Pancreas (tissue), 10 donors: ENCODE measurements around the gene SF3A1. TPM values are rescaled to one million over a fixed set of nuclear protein-coding genes. Genes with fewer than 3 reads are reported as not detected.

Experiments used
- ATAC-seq, 4 donors: fragments of 200-7000 bp; cut with Tn5 transposase; one replicate each; pipeline versions ENCODE4 v1.8.0 to v1.9.1; 2020; ENCODE audit warnings: mild to moderate bottlenecking in 4 of 4, moderate library complexity in 4 of 4
- DNase-seq, 6 donors: peaks; one replicate each; pipeline ENCODE4 v3.0.0-alpha.2; 2020
- FAIRE-seq: peaks from 2 replicates; lab custom pipeline; 2012; peaks lifted over from hg19 to GRCh38; lab: Jason Lieb, UNC
- H3K27ac ChIP-seq, 4 donors: fragments of 200-600 bp; sonication (generic); 1 replicate in 3 of 4; 2 replicates in 1 of 4; pipeline versions ENCODE4 v1.5.0 to v1.8.0; 2020
- H3K27me3 ChIP-seq, 4 donors: fragments of 200-600 bp; one replicate each; pipeline ENCODE4 v1.8.0; 2021
- H3K36me3 ChIP-seq, 3 donors: fragments of 200-600 bp; sonication (generic) in 1 of 3; one replicate each; pipeline versions ENCODE4 v1.5.0 to v1.8.0; 2020 to 2021
- H3K4me1 ChIP-seq, 3 donors: fragments of 200-600 bp; one replicate each; pipeline ENCODE4 v1.8.0; 2021
- H3K4me3 ChIP-seq, 4 donors: fragments of 200-600 bp; sonication (generic) in 2 of 4; one replicate each; pipeline versions ENCODE4 v1.5.0 to v1.8.0; 2020 to 2021
- H3K9me3 ChIP-seq, 4 donors: fragments of 200-600 bp; one replicate each; pipeline ENCODE4 v1.8.0; 2021
- CTCF ChIP-seq, 4 donors: fragments of 200-600 bp; sonication (generic) in 3 of 4; IDR thresholded peaks; one replicate each; pipeline versions ENCODE4 v1.5.0 to v1.8.0; 2021; ENCODE audit warnings: antibody characterized with exemption in 4 of 4
- WGBS, 2 donors: extraction: QIAGEN DNeasy Blood & Tissue Kit; methylation state at CpG; one replicate each; pipeline ENCODE4 v1.1.7; 2013; 5-methylcytosine and 5-hydroxymethylcytosine counted together
- intact Hi-C, 3 donors: fragments of 100-400 bp; cut with DNase I; formaldehyde crosslinking; loops; one replicate each; pipeline versions ENCODE4 v1.11.1 to v1.14.2; 2022
- polyA plus RNA-seq, 2 donors: library from polyadenylated mRNA; stranded (reverse); fragments of 200-250 nt; gene quantifications; one replicate each; pipeline ENCODE4 v1.2.3, GENCODE V29; 2013
- total RNA-seq, 6 donors: library from RNA; stranded (reverse); fragmentation: NEBNext Ultra II Directional in 4 of 6; extraction: Animal tissue kit (Norgen Biotek cat#: 25700) in 4 of 6; gene quantifications; one replicate each; pipeline versions ENCODE4 v1.2.1 to v1.2.4, GENCODE V29; 2021 to 2023
- donor health status: healthy with polysubstance abuse.
- donor health status: DM: no; HTN: no; CAD: no; lungs with moderate emphysema.
- donor health status: DM: no; HTN: no; CAD: no.
- donor health status: control.
- donor health status: control.
- donor health status: Bipolar disorder and iron deficiency.
- donor health status: DM: yes; HTN: yes; CAD: no.
- donor health status: DM: no; HTN: no; CAD: no.
- donor health status: DM: no; HTN: no; CAD: no.
- donor health status: DM: yes; HTN: yes; CAD: no.

Gene SF3A1
- total and polyA plus RNA-seq, 8 donors, result 19.2 to 102 (median 85.8) TPM

GRCh38 chr22:30397656-30398635, 41.3 kb upstream of the SF3A1 start:
- Histone ChIP-seq H3K9me3 (no peaks in the 10 kb centered on the region), H3K4me1 (peaks cover 0 to 5% (median 0%) of the 10 kb centered on the region in 3 donors), H3K36me3 (no peaks in the 10 kb centered on the region), H3K27ac (no peak overlapping the region), H3K27me3 (no peaks in the 10 kb centered on the region), H3K4me3 (peak overlapping the region in 3 of 4 donors; percentile 33 to 72 (median 63))
- FAIRE-seq (no peak), DNase-seq (no peak), ATAC-seq (peak in 1 of 4 donors; percentile 4)
- WGBS, 2 donors, result 24 to 26% methylated on average over 11 of the region's 11 CpGs
- TF ChIP-seq CTCF (IDR thresholded peaks at IDR 0.05), result no peak
- intact Hi-C loops, result no loop called here

- Histone ChIP-seq H3K27ac (peak within 1 kb of the TSS in 2 of 4 donors; percentile 5 to 39), H3K9me3 (no peaks in the 10 kb centered on the region), H3K27me3 (no peaks in the 10 kb centered on the region), H3K4me1 (peaks cover 0 to 5% (median 0%) of the 10 kb centered on the region in 3 donors), H3K4me3 (peak within 1 kb of the TSS; percentile 33 to 72 (median 64)), H3K36me3 (no peaks in the 10 kb centered on the region)
- DNase-seq (peak; percentile 51 to 88 (median 68)), FAIRE-seq (no peak), ATAC-seq (peak; percentile 79 to 93 (median 88))
- no peak for TF ChIP-seq CTCF (IDR thresholded peaks at IDR 0.05)
- intact Hi-C loops, result no loop called here
- 0 to 1% methylated on average over 49 to 56 of the region's 56 CpGs for WGBS, 2 donors
Measured at GRCh38 chr22:30396871-30397655, 40.4 kb upstream of the SF3A1 start, which contains the start of gene SEC14L2. SEC14L2 (plus strand) TSS chr22:30397018; CDS start chr22:30397117, 99 bp downstream.

- Histone ChIP-seq H3K4me3 (no peak overlapping the region), H3K9me3 (no peaks in the 10 kb centered on the region), H3K4me1 (peaks cover 0 to 5% (median 0%) of the 10 kb centered on the region in 3 donors), H3K36me3 (no peaks in the 10 kb centered on the region), H3K27me3 (no peaks in the 10 kb centered on the region), H3K27ac (no peak overlapping the region)
- no peak for ATAC-seq
- no peak for DNase-seq
- no peak for FAIRE-seq
- 77 to 80% methylated on average over 3 of the region's 3 CpGs for WGBS, 2 donors
- no peak for TF ChIP-seq CTCF (IDR thresholded peaks at IDR 0.05)
- intact Hi-C loops, result no loop called here
Measured at GRCh38 chr22:30393885-30394284, 37.2 kb upstream of the SF3A1 start.

- ATAC-seq, result no peak
- FAIRE-seq, result no peak
- H3K9me3 ChIP-seq, result no peaks in the 10 kb centered on the region
- peaks cover 0 to 5% (median 0%) of the 10 kb centered on the region in 3 donors for H3K4me1 ChIP-seq
- no peak for DNase-seq
- H3K4me3 ChIP-seq, result no peak overlapping the region
- H3K27ac ChIP-seq, result no peak overlapping the region
- no peaks in the 10 kb centered on the region for H3K27me3 ChIP-seq
- intact Hi-C loops, result no loop called here
- TF ChIP-seq CTCF (IDR thresholded peaks at IDR 0.05), result no peak
- WGBS, 2 donors, result 74 to 79% methylated on average over 7 of the region's 7 CpGs
- no peaks in the 10 kb centered on the region for H3K36me3 ChIP-seq
Measured at GRCh38 chr22:30393322-30393680, 36.6 kb upstream of the SF3A1 start.
